NCI-H128 (cell line): ENCODE measurements around the gene HLA-DRB5.
"Not testable (repeated sequence)": the region's sequence is repeated elsewhere in the genome, so short reads cannot be mapped to it uniquely, and the experiment has no call there.

Experiments
- DNase-seq: peaks from one replicate; lab custom pipeline; 2025; ENCODE audit not compliant: unreplicated experiment; lab: John Stamatoyannopoulos, UW

HLA-DRB5 gene

GRCh38 chr6:32517654-32518445 lies 12.2 kb downstream of the HLA-DRB5 start:
- DNase-seq = no peak

GRCh38 chr6:32501016-32501415 lies 29.1 kb downstream of the HLA-DRB5 start:
- no peak for DNase-seq

GRCh38 chr6:32492351-32492750 lies 37.7 kb downstream of the HLA-DRB5 start:
- DNase-seq = no peak

GRCh38 chr6:32491700-32492099 lies 38.4 kb downstream of the HLA-DRB5 start:
- no peak for DNase-seq

- DNase-seq = no peak
Measured at GRCh38 chr6:32488083-32488482, 42.0 kb downstream of the HLA-DRB5 start.

- DNase-seq = no peak
Measured at GRCh38 chr6:32484614-32484998, 45.5 kb downstream of the HLA-DRB5 start.

GRCh38 chr6:32483968-32484613 lies 46.0 kb downstream of the HLA-DRB5 start:
- no peak for DNase-seq

GRCh38 chr6:32475392-32476206 lies 54.5 kb downstream of the HLA-DRB5 start:
- DNase-seq = no peak

GRCh38 chr6:32473376-32474348 lies 56.4 kb downstream of the HLA-DRB5 start:
- not testable (repeated sequence) for DNase-seq

- DNase-seq = no peak
Measured at GRCh38 chr6:32472781-32473375, 57.2 kb downstream of the HLA-DRB5 start.

- DNase-seq = not testable (repeated sequence)
Measured at GRCh38 chr6:32467743-32468503, 62.2 kb downstream of the HLA-DRB5 start.
